Right renal pelvis (tissue), 4 donors: ENCODE data around the gene DNASE1L1. TPM values are rescaled to one million over a fixed set of nuclear protein-coding genes. Genes with fewer than 3 reads are reported as not detected.
"Not testable (repeated sequence)": the region's sequence is repeated elsewhere in the genome, so short reads cannot be mapped to it uniquely, and the experiment has no call there.

ENCODE experiments used
- DNase-seq, 4 donors: peaks; one replicate each; pipeline ENCODE4 v3.0.0-alpha.2; 2013; ENCODE audit warnings: low read depth in 4 of 4, low spot score in 3 of 4, missing footprints in 1 of 4
- polyA plus RNA-seq, 4 donors: library from polyadenylated mRNA; unstranded; fragments of 120-200 nt; gene quantifications; one replicate each; pipeline ENCODE4 v1.2.1, GENCODE V29; 2013; ENCODE audit not compliant: insufficient read length in 4 of 4

The DNASE1L1 gene
- polyA plus RNA-seq, 4 donors, result 10.5 to 16.1 (median 14.1) TPM

- no peak for DNase-seq
Measured at GRCh38 chrX:154411981-154412340, 2.9 kb upstream of the DNASE1L1 start.

DNA sequence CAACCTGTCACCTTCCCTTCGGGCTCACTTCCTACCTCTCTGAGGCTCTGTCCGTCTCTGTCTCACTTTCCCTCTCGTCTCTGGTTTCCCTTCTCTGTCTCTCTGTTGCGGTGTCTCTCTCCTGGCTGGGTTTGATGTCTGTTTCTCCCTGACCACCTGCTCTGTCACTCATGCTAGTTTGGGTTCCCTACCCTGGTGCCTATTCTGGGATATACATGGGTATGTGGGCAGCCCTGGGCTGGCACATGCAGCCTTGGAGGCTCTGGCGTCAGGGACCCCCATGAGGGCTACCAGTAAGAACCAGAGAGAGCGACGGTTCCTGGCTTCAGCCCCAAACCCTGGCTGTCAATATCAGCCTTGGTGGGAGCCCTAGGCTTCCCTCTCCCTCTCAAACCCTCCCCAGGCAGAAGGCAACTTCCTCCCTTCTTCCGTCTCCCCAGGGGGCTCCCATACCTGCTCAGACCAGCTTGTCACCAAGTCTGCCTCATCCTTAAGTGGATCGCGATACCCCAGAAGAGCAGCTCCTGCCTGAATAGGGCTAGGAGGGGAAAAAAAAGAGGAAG is 314 bp downstream of the DNASE1L1 start:
- no peak for DNase-seq

- no peak for DNase-seq
Measured at GRCh38 chrX:154404625-154405192, 4.3 kb downstream of the DNASE1L1 start.

DNA sequence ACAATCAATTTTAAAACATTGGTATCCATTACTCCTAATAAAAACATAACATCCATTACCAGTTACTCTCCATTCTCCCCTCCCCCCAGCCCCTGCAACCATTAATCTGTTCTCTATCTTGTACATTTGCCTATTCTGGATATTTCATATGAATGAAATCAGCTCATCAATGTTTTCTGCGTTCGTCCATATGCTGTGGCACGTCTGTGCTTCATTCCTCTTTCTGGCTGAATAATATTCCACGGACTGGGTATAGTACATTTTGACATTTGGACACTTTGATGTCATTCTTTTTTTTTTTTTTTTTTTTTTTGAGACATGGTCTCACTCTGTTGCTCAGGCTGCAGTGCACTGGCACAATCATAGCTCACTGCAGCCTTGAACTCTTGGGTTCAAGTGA is 5.2 kb downstream of the DNASE1L1 start:
- DNase-seq, result no peak

- no peak for DNase-seq
Measured at GRCh38 chrX:154403192-154403591, 5.9 kb downstream of the DNASE1L1 start.

GRCh38 chrX:154402622-154403127 is 6.4 kb downstream of the DNASE1L1 start:
- no peak for DNase-seq

DNA sequence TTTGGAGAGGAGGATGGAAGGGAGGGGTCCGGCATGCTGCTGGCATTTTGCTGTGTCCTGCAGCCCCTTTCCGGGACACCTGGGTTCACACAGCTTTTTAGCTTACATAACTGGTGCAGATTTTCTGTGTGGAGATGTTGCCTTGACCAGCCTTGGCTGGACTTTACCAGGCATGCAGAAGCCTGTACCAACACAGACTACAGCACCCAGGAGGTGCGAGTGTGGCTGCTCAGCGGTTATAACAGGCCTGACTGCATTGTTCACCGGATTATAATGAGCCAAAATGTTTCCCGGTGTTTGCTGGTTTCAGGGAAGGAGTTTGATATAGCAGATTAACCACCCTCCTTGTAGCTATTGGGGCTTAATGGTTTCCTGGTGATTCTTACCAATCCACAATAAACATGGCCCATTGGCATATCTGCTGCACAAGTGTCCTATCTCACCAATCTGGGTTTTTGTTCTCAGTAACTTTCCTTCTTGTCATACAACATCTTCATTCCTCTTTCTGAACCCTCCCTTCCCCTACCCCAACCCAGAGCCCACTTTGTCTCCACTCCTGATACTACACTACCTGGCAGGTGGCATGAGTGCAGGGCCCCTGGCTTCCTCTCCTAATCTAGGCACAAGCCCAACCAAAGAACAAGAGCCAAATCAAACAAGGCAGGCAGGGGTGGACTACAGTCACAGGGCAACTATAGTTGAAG is 7.0 kb downstream of the DNASE1L1 start:
- DNase-seq, result no peak

- DNase-seq, result no peak
Measured at GRCh38 chrX:154401045-154401799, 7.8 kb downstream of the DNASE1L1 start.

- not testable (repeated sequence) for DNase-seq
Measured at GRCh38 chrX:154400369-154400817, 8.7 kb downstream of the DNASE1L1 start.

GRCh38 chrX:154399527-154400368 is 9.3 kb downstream of the DNASE1L1 start:
- DNase-seq, result no peak

DNA sequence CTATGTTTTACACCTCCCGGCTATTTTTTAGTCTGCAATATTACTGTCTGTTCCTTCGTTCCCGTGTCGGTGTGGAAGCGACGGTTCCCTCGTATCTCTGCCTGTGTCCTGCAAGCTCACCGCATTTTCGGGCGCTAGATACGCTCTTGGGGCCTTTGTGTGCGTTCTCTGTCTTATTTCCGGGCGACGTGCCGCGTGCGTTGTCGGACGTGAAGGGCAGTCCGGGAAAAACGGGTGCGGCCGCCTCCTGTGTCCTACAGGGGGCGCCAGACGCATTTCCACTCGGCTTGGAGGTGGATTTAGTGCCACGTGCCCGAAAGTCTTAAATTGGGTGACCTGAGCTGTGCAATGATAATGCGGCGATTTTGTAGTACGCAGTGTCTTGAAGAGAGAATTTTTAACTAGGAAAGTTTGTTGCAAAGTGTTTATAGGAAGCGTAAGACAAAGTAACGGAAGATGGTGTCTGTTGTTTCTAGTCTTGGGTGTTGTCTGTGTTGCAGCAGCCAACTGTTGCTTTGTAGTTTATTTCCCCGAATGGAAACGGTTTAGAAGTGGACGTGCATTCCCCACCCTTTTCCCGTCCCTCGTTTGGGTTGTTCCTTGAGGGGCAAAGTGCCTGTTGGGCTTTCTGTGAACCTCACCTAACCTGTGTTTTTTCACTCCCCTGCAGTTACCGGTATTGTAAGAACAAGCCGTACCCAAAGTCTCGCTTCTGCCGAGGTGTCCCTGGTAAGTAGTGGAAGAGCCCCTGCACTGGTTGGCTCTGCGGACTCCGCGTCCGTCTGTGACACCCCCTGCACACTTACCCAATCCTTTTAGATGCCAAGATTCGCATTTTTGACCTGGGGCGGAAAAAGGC is 10.2 kb downstream of the DNASE1L1 start:
- no peak for DNase-seq

DNA sequence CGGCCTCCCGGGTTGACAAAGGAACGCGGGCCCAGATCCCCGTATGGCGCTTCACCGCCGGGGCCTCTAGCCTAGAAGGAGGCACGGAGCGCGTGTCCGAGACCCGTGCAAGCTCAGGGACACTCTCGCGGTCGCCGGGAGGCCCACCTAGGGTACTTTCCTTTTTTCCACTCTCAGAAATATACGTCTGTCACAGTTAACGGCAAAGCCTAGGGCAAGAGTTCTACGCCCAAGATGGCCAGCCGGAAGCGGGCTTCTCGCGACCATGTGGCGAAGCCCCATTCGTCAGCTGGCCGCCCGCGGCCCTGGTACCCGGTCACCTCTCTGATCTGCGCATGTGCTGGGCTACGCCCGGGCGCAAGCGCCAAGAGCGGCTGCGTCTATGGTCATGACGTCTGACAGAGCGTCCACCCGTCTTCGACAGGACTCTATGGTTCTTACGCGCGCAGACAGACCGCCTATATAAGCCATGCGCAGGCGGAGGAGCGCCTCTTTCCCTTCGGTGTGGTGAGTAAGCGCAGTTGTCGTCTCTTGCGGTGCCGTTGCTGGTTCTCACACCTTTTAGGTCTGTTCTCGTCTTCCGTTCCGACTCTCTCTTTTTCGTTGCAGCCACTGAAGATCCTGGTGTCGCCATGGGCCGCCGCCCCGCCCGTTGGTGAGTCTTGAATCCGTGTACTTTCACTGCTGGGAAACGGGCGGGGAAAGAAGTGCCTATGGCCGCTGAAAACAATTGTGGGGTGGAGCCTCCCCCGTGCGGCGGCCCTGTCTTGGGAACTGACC is 11.0 kb downstream of the DNASE1L1 start, which contains the start of gene RPL10:
RPL10 (plus strand) TSS at position 490 of the 780 bp plus-strand sequence; CDS start at position 633, 143 bp downstream.
- peak in 3 of 4 donors; percentile 82 to 83 (median 83) for DNase-seq

GRCh38 chrX:154396973-154397887 is 11.8 kb downstream of the DNASE1L1 start:
- DNase-seq, result no peak

DNA sequence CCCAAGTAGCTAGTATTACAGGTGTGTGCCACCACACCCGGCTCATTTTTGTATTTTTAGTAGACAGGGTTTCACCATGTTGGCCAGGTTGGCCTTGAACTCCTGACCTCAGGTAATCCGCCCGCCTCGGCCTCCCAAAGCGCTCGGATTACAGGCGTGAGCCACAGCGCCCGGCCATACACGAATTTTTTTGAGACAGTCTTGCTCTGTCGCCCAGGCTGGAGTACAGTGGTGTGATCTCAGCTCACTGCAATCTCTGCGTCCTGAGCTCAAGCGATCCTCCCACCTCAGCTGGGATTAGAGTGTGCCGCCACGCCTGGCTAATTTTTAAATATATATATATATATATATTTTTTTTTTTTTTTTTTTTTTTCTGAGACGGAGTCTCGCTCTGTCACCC is 12.7 kb downstream of the DNASE1L1 start:
- DNase-seq, result not testable (repeated sequence)

GRCh38 chrX:154389812-154390747 is 19.0 kb downstream of the DNASE1L1 start:
- DNase-seq, result not testable (repeated sequence)

- not testable (repeated sequence) for DNase-seq
Measured at GRCh38 chrX:154388649-154389048, 20.4 kb downstream of the DNASE1L1 start.
